H9 (cell line): ENCODE data around the gene PDIA4. TPM values are rescaled to one million over a fixed set of nuclear protein-coding genes. Genes with fewer than 3 reads are reported as not detected.

ENCODE experiments used
- DNase-seq: peaks from one replicate; pipeline ENCODE4 v3.0.0-alpha.2; 2017
- H2AFZ ChIP-seq: one replicate; pipeline ENCODE4 v1.6.1; 2013; ENCODE audit warnings: mild to moderate bottlenecking, low read length, control low read depth, moderate library complexity
- H2AK5ac ChIP-seq: 2 replicates; pipeline ENCODE4 v1.6.1; 2013; ENCODE audit warnings: low read length, control low read depth, mixed read lengths; ENCODE audit not compliant: insufficient read length
- H2BK120ac ChIP-seq: one replicate; pipeline ENCODE4 v1.6.1; 2013; ENCODE audit warnings: low read depth, mild to moderate bottlenecking, low read length, control low read depth, inconsistent platforms; ENCODE audit not compliant: poor library complexity, severe bottlenecking
- H2BK12ac ChIP-seq: 2 replicates; pipeline ENCODE4 v1.6.1; 2013; ENCODE audit warnings: low read length, control low read depth, mixed read lengths, low read depth; ENCODE audit not compliant: insufficient read length
- H2BK15ac ChIP-seq: 2 replicates; pipeline ENCODE4 v1.6.1; 2013; ENCODE audit warnings: low read depth, low read length, control low read depth
- H2BK20ac ChIP-seq: one replicate; pipeline ENCODE4 v1.6.1; 2013; ENCODE audit warnings: low read depth, mild to moderate bottlenecking, low read length, control low read depth, inconsistent platforms; ENCODE audit not compliant: poor library complexity, severe bottlenecking
- H2BK5ac ChIP-seq: 2 replicates; pipeline ENCODE4 v1.6.1; 2013; ENCODE audit warnings: low read length, control low read depth, mixed read lengths; ENCODE audit not compliant: insufficient read length
- H3K14ac ChIP-seq: 2 replicates; pipeline ENCODE4 v1.6.1; 2013; ENCODE audit warnings: low read length, control low read depth; ENCODE audit not compliant: insufficient read depth
- H3K18ac ChIP-seq: 2 replicates; pipeline ENCODE4 v1.6.1; 2013; ENCODE audit warnings: low read depth, mild to moderate bottlenecking, mixed read lengths, low read length, control low read depth; ENCODE audit not compliant: insufficient read length
- H3K23ac ChIP-seq: 2 replicates; pipeline ENCODE4 v1.6.1; 2013; ENCODE audit warnings: low read length, control low read depth, mixed read lengths, low read depth; ENCODE audit not compliant: insufficient read length
- H3K23me2 ChIP-seq: 2 replicates; pipeline ENCODE4 v1.6.1; 2013; ENCODE audit warnings: low read depth, mild to moderate bottlenecking, mixed read lengths, low read length, control low read depth; ENCODE audit not compliant: insufficient read length, poor library complexity, severe bottlenecking
- H3K27ac ChIP-seq: 2 replicates; pipeline ENCODE4 v1.5.1; 2013; ENCODE audit warnings: low read length, control low read depth, mixed read lengths, low read depth; ENCODE audit not compliant: insufficient read length
- H3K27me3 ChIP-seq: 2 replicates; pipeline ENCODE4 v1.6.1; 2013; ENCODE audit warnings: low read length, control low read depth, inconsistent platforms; ENCODE audit not compliant: insufficient read depth
- H3K4ac ChIP-seq: 2 replicates; pipeline ENCODE4 v1.6.1; 2013; ENCODE audit warnings: low read depth, mild to moderate bottlenecking, control low read depth, inconsistent platforms, low read length, moderate library complexity
- H3K4me1 ChIP-seq: 2 replicates; pipeline ENCODE4 v1.6.1; 2013; ENCODE audit warnings: low read length, control low read depth, inconsistent platforms; ENCODE audit not compliant: insufficient read depth
- H3K4me2 ChIP-seq: 2 replicates; pipeline ENCODE4 v1.6.1; 2013; ENCODE audit warnings: low read length, control low read depth, mixed read lengths; ENCODE audit not compliant: insufficient read length, insufficient read depth
- H3K56ac ChIP-seq: 2 replicates; pipeline ENCODE4 v1.6.1; 2013; ENCODE audit warnings: low read depth, mild to moderate bottlenecking, mixed read lengths, low read length, control low read depth; ENCODE audit not compliant: insufficient read length
- H3K79me1 ChIP-seq: 2 replicates; pipeline ENCODE4 v1.6.1; 2013; ENCODE audit warnings: low read depth, mild to moderate bottlenecking, moderate library complexity, low read length, control low read depth, inconsistent platforms; ENCODE audit not compliant: insufficient read depth, poor library complexity, severe bottlenecking
- H3K79me2 ChIP-seq: 2 replicates; pipeline ENCODE4 v1.6.1; 2013; ENCODE audit warnings: low read length, control low read depth, inconsistent platforms; ENCODE audit not compliant: insufficient read depth
- H3K9ac ChIP-seq: 2 replicates; pipeline ENCODE4 v1.6.1; 2013; ENCODE audit warnings: low read length, control low read depth, mixed read lengths; ENCODE audit not compliant: insufficient read length; ENCODE audit errors: extremely low read depth
- H3K9me3 ChIP-seq: one replicate; pipeline ENCODE4 v1.6.1; 2013; ENCODE audit warnings: low read depth, low read length, inconsistent platforms; ENCODE audit not compliant: control insufficient read depth
- H3T11ph ChIP-seq: one replicate; pipeline ENCODE4 v1.6.1; 2013; ENCODE audit warnings: mild to moderate bottlenecking, low read length, control low read depth, inconsistent platforms
- H4K20me1 ChIP-seq: one replicate; pipeline ENCODE4 v1.6.1; 2013; ENCODE audit not compliant: control insufficient read depth, insufficient read length, insufficient read depth
- H4K5ac ChIP-seq: 2 replicates; pipeline ENCODE4 v1.6.1; 2013; ENCODE audit warnings: low read depth, mild to moderate bottlenecking, mixed read lengths, low read length, control low read depth; ENCODE audit not compliant: insufficient read length
- H4K8ac ChIP-seq: replicated peaks from 2 replicates; pipeline ENCODE4 v1.6.1; 2013; ENCODE audit warnings: low read length, control low read depth, mixed read lengths, low read depth; ENCODE audit not compliant: insufficient read length
- H4K91ac ChIP-seq: 2 replicates; pipeline ENCODE4 v1.6.1; 2013; ENCODE audit warnings: low read depth, mild to moderate bottlenecking, moderate library complexity, mixed read lengths, low read length, control low read depth; ENCODE audit not compliant: insufficient read length
- H3K27ac Mint-ChIP-seq, 3 experiments: 2 replicates in 2 of 3; 3 replicates in 1 of 3; pipeline ENCODE4 v1.8.0; 2020 to 2021; ENCODE audit warnings: mixed read lengths in 3 of 3, mild to moderate bottlenecking in 1 of 3, moderate library complexity in 1 of 3
- H3K27me3 Mint-ChIP-seq: 2 replicates; pipeline ENCODE4 v1.8.0; 2021; ENCODE audit warnings: low read depth, mild to moderate bottlenecking, moderate library complexity, mixed read lengths
- H3K36me3 Mint-ChIP-seq, 3 experiments: 2 replicates in 2 of 3; 3 replicates in 1 of 3; pipeline ENCODE4 v1.8.0; 2020 to 2021; ENCODE audit warnings: low read depth in 3 of 3, mixed read lengths in 3 of 3; ENCODE audit not compliant: insufficient read depth in 1 of 3
- H3K4me1 Mint-ChIP-seq, 2 experiments: 2 replicates each; pipeline ENCODE4 v1.8.0; 2020; ENCODE audit warnings: mixed read lengths in 2 of 2
- H3K4me3 Mint-ChIP-seq, 2 experiments: 2 replicates in 1 of 2; 3 replicates in 1 of 2; pipeline ENCODE4 v1.8.0; 2020 to 2021; ENCODE audit warnings: mild to moderate bottlenecking in 2 of 2, mixed read lengths in 2 of 2, moderate library complexity in 1 of 2
- H3K9me3 Mint-ChIP-seq, 2 experiments: 2 replicates in 1 of 2; 3 replicates in 1 of 2; pipeline ENCODE4 v1.8.0; 2020; ENCODE audit warnings: mild to moderate bottlenecking in 2 of 2, mixed read lengths in 2 of 2, moderate library complexity in 1 of 2
- WGBS: extraction: QIAGEN DNeasy Blood & Tissue Kit; methylation state at CpG from one replicate; pipeline ENCODE4 v1.1.7; 2013; ENCODE audit warnings: missing lambda C conversion rate, low lambda C conversion rate, mixed read lengths; ENCODE audit not compliant: insufficient read length; ENCODE audit errors: extremely low coverage; 5-methylcytosine and 5-hydroxymethylcytosine counted together
- total RNA-seq: library from RNA; stranded (reverse); gene quantifications from 2 replicates; pipeline ENCODE4 v1.2.1, GENCODE V29; 2021
- TF ChIP-seq, protein P1 (sequence below): fragments of 200-600 bp; sonication (generic); conservative IDR thresholded peaks from 3 replicates; pipeline ENCODE4 v1.8.0; 2021; ENCODE audit warnings: antibody characterized with exemption, mild to moderate bottlenecking

Gene PDIA4
- total RNA-seq, 1 experiment from 2014 or later, result 217 TPM

GRCh38 chr7:149007146-149007545, 21.2 kb downstream of the PDIA4 start:
- no peak overlapping the region for H3K23ac ChIP-seq
- no peak overlapping the region for H3K56ac ChIP-seq
- Mint-ChIP-seq H3K9me3 (no peaks in the 10 kb centered on the region), H3K36me3 (peaks cover 68 to 96% (median 91%) of the 10 kb centered on the region in 3 experiments), H3K27me3 (no peaks in the 10 kb centered on the region), H3K4me3 (no peak overlapping the region), H3K4me1 (peaks cover 12 to 15% of the 10 kb centered on the region in 2 experiments), H3K27ac (peak overlapping the region in 2 of 3 experiments; percentile 12 to 57; a peak in 3 of 7 replicates)
- no peak overlapping the region for H4K91ac ChIP-seq
- no peak overlapping the region for H3K27ac ChIP-seq
- H4K20me1 ChIP-seq, result no peaks in the 10 kb centered on the region
- H4K5ac ChIP-seq, result no peak overlapping the region
- H3T11ph ChIP-seq, result no peak overlapping the region
- no peak overlapping the region for H3K9ac ChIP-seq
- no peak overlapping the region for H3K4me2 ChIP-seq
- TF ChIP-seq, protein P1, sequence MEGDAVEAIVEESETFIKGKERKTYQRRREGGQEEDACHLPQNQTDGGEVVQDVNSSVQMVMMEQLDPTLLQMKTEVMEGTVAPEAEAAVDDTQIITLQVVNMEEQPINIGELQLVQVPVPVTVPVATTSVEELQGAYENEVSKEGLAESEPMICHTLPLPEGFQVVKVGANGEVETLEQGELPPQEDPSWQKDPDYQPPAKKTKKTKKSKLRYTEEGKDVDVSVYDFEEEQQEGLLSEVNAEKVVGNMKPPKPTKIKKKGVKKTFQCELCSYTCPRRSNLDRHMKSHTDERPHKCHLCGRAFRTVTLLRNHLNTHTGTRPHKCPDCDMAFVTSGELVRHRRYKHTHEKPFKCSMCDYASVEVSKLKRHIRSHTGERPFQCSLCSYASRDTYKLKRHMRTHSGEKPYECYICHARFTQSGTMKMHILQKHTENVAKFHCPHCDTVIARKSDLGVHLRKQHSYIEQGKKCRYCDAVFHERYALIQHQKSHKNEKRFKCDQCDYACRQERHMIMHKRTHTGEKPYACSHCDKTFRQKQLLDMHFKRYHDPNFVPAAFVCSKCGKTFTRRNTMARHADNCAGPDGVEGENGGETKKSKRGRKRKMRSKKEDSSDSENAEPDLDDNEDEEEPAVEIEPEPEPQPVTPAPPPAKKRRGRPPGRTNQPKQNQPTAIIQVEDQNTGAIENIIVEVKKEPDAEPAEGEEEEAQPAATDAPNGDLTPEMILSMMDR, result no peak
- no peak overlapping the region for H2AFZ ChIP-seq
- no peak overlapping the region for H2BK12ac ChIP-seq
- H2BK20ac ChIP-seq, result no peak overlapping the region
- WGBS, result no CpG with 5 or more reads among the region's 3 CpGs
- H2BK120ac ChIP-seq, result no peak overlapping the region
- no peaks in the 10 kb centered on the region for H3K79me2 ChIP-seq
- DNase-seq, result no peak
- H2BK5ac ChIP-seq, result no peak overlapping the region
- no peak overlapping the region for H3K14ac ChIP-seq
- H3K27me3 ChIP-seq, result no peaks in the 10 kb centered on the region
- H4K8ac ChIP-seq, result no peak overlapping the region
- no peaks in the 10 kb centered on the region for H3K79me1 ChIP-seq
- no peaks in the 10 kb centered on the region for H3K9me3 ChIP-seq
- no peaks in the 10 kb centered on the region for H3K23me2 ChIP-seq
- H3K4ac ChIP-seq, result no peak overlapping the region
- H3K18ac ChIP-seq, result no peak overlapping the region
- H3K4me1 ChIP-seq, result 0 out of 2 replicates have a peak, but pooled peaks cover 2% of the 10 kb centered on the region
- H2BK15ac ChIP-seq, result no peak overlapping the region
- H2AK5ac ChIP-seq, result no peak overlapping the region
